Astrocyte (in vitro differentiated cells and primary cell): ENCODE results near the gene CDC20. TPM values are rescaled to one million over a fixed set of nuclear protein-coding genes. Genes with fewer than 3 reads are reported as not detected.

Source experiments
- DNase-seq: peaks from one replicate; pipeline ENCODE4 v3.0.0-alpha.2; 2010; ENCODE audit warnings: low read depth
- FAIRE-seq: peaks from 2 replicates; lab custom pipeline; 2011; peaks lifted over from hg19 to GRCh38; lab: Jason Lieb, UNC
- H2AFZ ChIP-seq: 2 replicates; pipeline ENCODE4 v1.6.0; 2012; ENCODE audit warnings: low read depth, low read length, inconsistent platforms
- H3K27ac ChIP-seq: 2 replicates; pipeline ENCODE4 v1.5.1; 2011; ENCODE audit warnings: low read depth, low read length, inconsistent platforms
- H3K27me3 ChIP-seq: 2 replicates; pipeline ENCODE4 v1.6.0; 2011; ENCODE audit warnings: low read length, inconsistent platforms; ENCODE audit not compliant: insufficient read depth
- H3K36me3 ChIP-seq: 2 replicates; pipeline ENCODE4 v1.5.1; 2011; ENCODE audit warnings: low read length, inconsistent platforms; ENCODE audit not compliant: insufficient read depth
- H3K4me1 ChIP-seq: 2 replicates; pipeline ENCODE4 v1.5.1; 2011; ENCODE audit warnings: low read length, inconsistent platforms; ENCODE audit not compliant: insufficient read depth
- H3K4me2 ChIP-seq: 2 replicates; pipeline ENCODE4 v1.6.0; 2012; ENCODE audit warnings: low read length, inconsistent platforms
- H3K4me3 ChIP-seq: 2 replicates; pipeline ENCODE4 v1.5.1; 2011; ENCODE audit warnings: low read depth, mild to moderate bottlenecking, low read length, inconsistent platforms; ENCODE audit not compliant: insufficient read depth
- H3K79me2 ChIP-seq: 2 replicates; pipeline ENCODE4 v1.6.0; 2012; ENCODE audit warnings: mild to moderate bottlenecking, low read length, inconsistent platforms; ENCODE audit not compliant: insufficient read depth
- H3K9ac ChIP-seq: 2 replicates; pipeline ENCODE4 v1.6.0; 2012; ENCODE audit warnings: mild to moderate bottlenecking, low read length, inconsistent platforms
- H3K9me3 ChIP-seq: 2 replicates; pipeline ENCODE4 v1.5.1; 2012; ENCODE audit warnings: low read depth, mild to moderate bottlenecking, low read length, inconsistent platforms; ENCODE audit not compliant: insufficient read depth
- H4K20me1 ChIP-seq: 2 replicates; pipeline ENCODE4 v1.6.0; 2012; ENCODE audit warnings: low read length, inconsistent platforms; ENCODE audit not compliant: insufficient read depth
- H3K27ac Mint-ChIP-seq: one replicate; pipeline ENCODE4 v1.8.0; 2021; ENCODE audit warnings: mild to moderate bottlenecking, mixed read lengths; ENCODE audit not compliant: unreplicated experiment
- H3K27me3 Mint-ChIP-seq: one replicate; pipeline ENCODE4 v1.8.0; 2021; ENCODE audit warnings: low read depth, mixed read lengths; ENCODE audit not compliant: unreplicated experiment
- H3K36me3 Mint-ChIP-seq: one replicate; pipeline ENCODE4 v1.8.0; 2021; ENCODE audit warnings: low read depth, mixed read lengths; ENCODE audit not compliant: unreplicated experiment
- H3K4me1 Mint-ChIP-seq: one replicate; pipeline ENCODE4 v1.8.0; 2021; ENCODE audit warnings: low read depth, mixed read lengths; ENCODE audit not compliant: unreplicated experiment
- H3K4me3 Mint-ChIP-seq: one replicate; pipeline ENCODE4 v1.8.0; 2021; ENCODE audit warnings: mild to moderate bottlenecking, moderate library complexity, mixed read lengths; ENCODE audit not compliant: unreplicated experiment
- H3K9me3 Mint-ChIP-seq: one replicate; pipeline ENCODE4 v1.8.0; 2021; ENCODE audit warnings: mild to moderate bottlenecking, mixed read lengths; ENCODE audit not compliant: unreplicated experiment
- EZH2 ChIP-seq: IDR thresholded peaks from 2 replicates; pipeline ENCODE4 v1.6.1; 2012; ENCODE audit warnings: mild to moderate bottlenecking, low read length, inconsistent platforms; ENCODE audit not compliant: insufficient read depth
- total RNA-seq: library from RNA; stranded (reverse); gene quantifications from 2 replicates; pipeline ENCODE4 v1.2.1, GENCODE V29; 2021
- TF ChIP-seq, protein P1 (sequence below): IDR thresholded peaks from 2 replicates; pipeline ENCODE4 v1.5.1; 2011; ENCODE audit warnings: low read depth, mild to moderate bottlenecking, inconsistent platforms, low read length, moderate library complexity; ENCODE audit not compliant: insufficient read depth

Gene CDC20
- total RNA-seq, 1 donor from 2014 or later: 14.5 TPM

DNA sequence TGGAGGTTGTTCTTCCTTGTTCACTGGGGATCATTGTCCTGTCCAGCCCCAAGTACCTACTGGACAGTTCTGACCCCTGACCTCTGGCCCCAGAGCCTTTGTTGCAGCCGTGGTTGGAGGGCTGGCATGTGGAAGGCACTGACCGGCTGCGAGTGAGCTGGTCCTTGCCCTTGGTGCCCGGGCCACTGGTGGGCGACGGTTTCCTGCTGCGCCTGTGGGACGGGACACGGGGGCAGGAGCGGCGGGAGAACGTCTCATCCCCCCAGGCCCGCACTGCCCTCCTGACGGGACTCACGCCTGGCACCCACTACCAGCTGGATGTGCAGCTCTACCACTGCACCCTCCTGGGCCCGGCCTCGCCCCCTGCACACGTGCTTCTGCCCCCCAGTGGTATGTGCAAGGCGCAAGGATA, 46.6 kb upstream of the CDC20 start:
- Histone ChIP-seq H3K4me3 (no peak overlapping the region), H3K36me3 (no peaks in the 10 kb centered on the region), H3K4me1 (no peaks in the 10 kb centered on the region), H3K27ac (no peak overlapping the region), H2AFZ (no peak overlapping the region), H4K20me1 (no peaks in the 10 kb centered on the region), H3K9ac (no peak overlapping the region), H3K4me2 (no peak overlapping the region), H3K27me3 (no peaks in the 10 kb centered on the region), H3K79me2 (no peaks in the 10 kb centered on the region), H3K9me3 (no peaks in the 10 kb centered on the region)
- no peak overlapping the region for H3K4me3 Mint-ChIP-seq
- no peak for TF ChIP-seq EZH2
- DNase-seq (no peak), FAIRE-seq (no peak)
- H3K27ac Mint-ChIP-seq: no peak overlapping the region
- H3K27me3 Mint-ChIP-seq: peaks cover 22% of the 10 kb centered on the region
- peaks cover 2% of the 10 kb centered on the region for H3K4me1 Mint-ChIP-seq
- H3K36me3 Mint-ChIP-seq: peaks cover 3% of the 10 kb centered on the region
- H3K9me3 Mint-ChIP-seq: peaks cover 9% of the 10 kb centered on the region

DNA sequence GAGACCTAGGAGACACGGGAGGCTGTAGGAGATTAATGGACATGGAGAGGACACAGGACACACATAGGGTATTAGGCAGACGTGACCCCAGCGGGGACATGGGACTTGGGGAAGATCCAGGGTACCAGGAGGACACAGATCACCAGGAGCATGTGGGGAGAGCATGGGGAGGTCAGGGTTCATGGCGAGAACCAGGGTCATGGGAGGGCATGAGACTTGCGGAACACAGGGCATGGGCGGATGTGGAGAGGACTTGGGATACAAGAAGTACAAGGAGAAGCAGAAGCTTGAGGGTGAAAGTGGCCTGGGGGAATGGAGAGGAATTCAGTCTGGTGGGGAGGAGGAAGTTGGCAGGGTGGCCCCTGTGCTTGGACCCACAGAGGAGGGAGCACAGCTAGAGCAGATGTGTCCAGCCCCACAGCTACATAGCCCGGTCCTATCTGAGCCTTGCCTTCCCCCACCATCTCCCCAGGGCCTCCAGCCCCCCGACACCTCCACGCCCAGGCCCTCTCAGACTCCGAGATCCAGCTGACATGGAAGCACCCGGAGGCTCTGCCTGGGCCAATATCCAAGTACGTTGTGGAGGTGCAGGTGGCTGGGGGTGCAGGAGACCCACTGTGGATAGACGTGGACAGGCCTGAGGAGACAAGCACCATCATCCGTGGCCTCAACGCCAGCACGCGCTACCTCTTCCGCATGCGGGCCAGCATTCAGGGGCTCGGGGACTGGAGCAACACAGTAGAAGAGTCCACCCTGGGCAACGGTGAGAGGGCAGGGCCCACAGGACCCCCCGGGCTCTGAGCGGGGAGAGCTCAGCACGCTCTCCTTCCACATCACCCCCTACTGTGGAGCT, 45.9 kb upstream of the CDC20 start:
- Histone ChIP-seq H4K20me1 (no peaks in the 10 kb centered on the region), H3K79me2 (no peaks in the 10 kb centered on the region), H3K4me3 (no peak overlapping the region), H3K9ac (no peak overlapping the region), H3K27me3 (no peaks in the 10 kb centered on the region), H3K36me3 (no peaks in the 10 kb centered on the region), H2AFZ (no peak overlapping the region), H3K4me2 (no peak overlapping the region), H3K9me3 (no peaks in the 10 kb centered on the region), H3K4me1 (no peaks in the 10 kb centered on the region), H3K27ac (no peak overlapping the region)
- FAIRE-seq (no peak), DNase-seq (no peak)
- Mint-ChIP-seq H3K9me3 (peaks cover 7% of the 10 kb centered on the region), H3K27ac (no peak overlapping the region), H3K27me3 (peaks cover 27% of the 10 kb centered on the region), H3K36me3 (peaks cover 3% of the 10 kb centered on the region), H3K4me1 (peaks cover 4% of the 10 kb centered on the region), H3K4me3 (no peak overlapping the region)
- TF ChIP-seq EZH2: no peak
- TF ChIP-seq, protein P1, sequence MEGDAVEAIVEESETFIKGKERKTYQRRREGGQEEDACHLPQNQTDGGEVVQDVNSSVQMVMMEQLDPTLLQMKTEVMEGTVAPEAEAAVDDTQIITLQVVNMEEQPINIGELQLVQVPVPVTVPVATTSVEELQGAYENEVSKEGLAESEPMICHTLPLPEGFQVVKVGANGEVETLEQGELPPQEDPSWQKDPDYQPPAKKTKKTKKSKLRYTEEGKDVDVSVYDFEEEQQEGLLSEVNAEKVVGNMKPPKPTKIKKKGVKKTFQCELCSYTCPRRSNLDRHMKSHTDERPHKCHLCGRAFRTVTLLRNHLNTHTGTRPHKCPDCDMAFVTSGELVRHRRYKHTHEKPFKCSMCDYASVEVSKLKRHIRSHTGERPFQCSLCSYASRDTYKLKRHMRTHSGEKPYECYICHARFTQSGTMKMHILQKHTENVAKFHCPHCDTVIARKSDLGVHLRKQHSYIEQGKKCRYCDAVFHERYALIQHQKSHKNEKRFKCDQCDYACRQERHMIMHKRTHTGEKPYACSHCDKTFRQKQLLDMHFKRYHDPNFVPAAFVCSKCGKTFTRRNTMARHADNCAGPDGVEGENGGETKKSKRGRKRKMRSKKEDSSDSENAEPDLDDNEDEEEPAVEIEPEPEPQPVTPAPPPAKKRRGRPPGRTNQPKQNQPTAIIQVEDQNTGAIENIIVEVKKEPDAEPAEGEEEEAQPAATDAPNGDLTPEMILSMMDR: no peak

DNA sequence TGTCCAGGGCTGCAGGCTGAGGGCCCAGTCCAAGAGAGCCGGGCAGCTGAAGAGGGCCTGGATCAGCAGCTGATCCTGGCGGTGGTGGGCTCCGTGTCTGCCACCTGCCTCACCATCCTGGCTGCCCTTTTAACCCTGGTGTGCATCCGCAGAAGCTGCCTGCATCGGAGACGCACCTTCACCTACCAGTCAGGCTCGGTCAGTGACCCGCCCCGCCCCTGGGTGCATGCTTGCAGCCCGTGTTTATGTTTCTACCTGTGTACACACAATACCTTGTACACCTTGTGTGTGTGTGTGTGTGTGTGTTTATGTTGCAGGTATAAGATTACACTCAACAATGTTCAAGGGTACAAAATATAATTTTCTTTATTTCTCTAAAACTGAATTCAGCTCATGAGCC, 45.0 kb upstream of the CDC20 start:
- Histone ChIP-seq H4K20me1 (no peaks in the 10 kb centered on the region), H3K4me1 (no peaks in the 10 kb centered on the region), H3K27me3 (no peaks in the 10 kb centered on the region), H2AFZ (no peak overlapping the region), H3K4me3 (no peak overlapping the region), H3K36me3 (no peaks in the 10 kb centered on the region), H3K27ac (no peak overlapping the region), H3K79me2 (no peaks in the 10 kb centered on the region), H3K4me2 (no peak overlapping the region), H3K9me3 (no peaks in the 10 kb centered on the region), H3K9ac (no peak overlapping the region)
- FAIRE-seq (no peak), DNase-seq (no peak)
- no peak overlapping the region for H3K4me3 Mint-ChIP-seq
- no peaks in the 10 kb centered on the region for H3K36me3 Mint-ChIP-seq
- no peak overlapping the region for H3K27ac Mint-ChIP-seq
- no peak for TF ChIP-seq EZH2
- TF ChIP-seq, protein P1: no peak
- peaks cover 8% of the 10 kb centered on the region for H3K4me1 Mint-ChIP-seq
- H3K9me3 Mint-ChIP-seq: peaks cover 2% of the 10 kb centered on the region
- H3K27me3 Mint-ChIP-seq: peaks cover 19% of the 10 kb centered on the region
